ENCODE measurements around the gene ITGBL1.

- TF ChIP-seq CTCF (IDR thresholded peaks at IDR 0.05): no peak
- TF ChIP-seq POLR2A (IDR thresholded peaks at IDR 0.05): no peak
Observed at GRCh38 chr13:101575581-101575980, 123.1 kb downstream of the ITGBL1 start.
